GM23338 (cell line): ENCODE data around the gene OR2F1. TPM values are rescaled to one million over a fixed set of nuclear protein-coding genes. Genes with fewer than 3 reads are reported as not detected.

Experiments
- ATAC-seq: fragments of 200-7000 bp; cut with Tn5 transposase; 3 replicates; pipeline ENCODE4 v1.9.1; 2020
- DNase-seq: peaks from one replicate; pipeline ENCODE4 v3.0.0-alpha.2; 2015; ENCODE audit warnings: low spot score
- H2AFZ ChIP-seq: fragments of 200-600 bp; sonication (generic); 2 replicates; pipeline ENCODE4 v1.8.0; 2016; ENCODE audit warnings: antibody characterized with exemption, mild to moderate bottlenecking, moderate library complexity
- H3F3A ChIP-seq: fragments of 200-600 bp; sonication (generic); replicated peaks from 2 replicates; pipeline ENCODE4 v1.8.0; 2017; ENCODE audit warnings: antibody characterized with exemption, mixed run types, low read depth
- H3K27ac ChIP-seq: fragments of 200-600 bp; sonication (generic); 2 replicates; pipeline ENCODE4 v1.6.1; 2016; ENCODE audit warnings: low read depth
- H3K27me3 ChIP-seq: fragments of 200-600 bp; sonication (generic); 2 replicates; pipeline ENCODE4 v1.8.0; 2016; ENCODE audit warnings: mild to moderate bottlenecking, mixed run types, moderate library complexity; ENCODE audit not compliant: insufficient read depth
- H3K36me3 ChIP-seq: fragments of 200-600 bp; sonication (generic); 2 replicates; pipeline ENCODE4 v1.8.0; 2016; ENCODE audit warnings: mild to moderate bottlenecking; ENCODE audit not compliant: insufficient read depth
- H3K4me1 ChIP-seq: fragments of 200-600 bp; sonication (generic); 2 replicates; pipeline ENCODE4 v1.8.0; 2016; ENCODE audit warnings: mild to moderate bottlenecking, moderate library complexity; ENCODE audit not compliant: insufficient read depth
- H3K4me2 ChIP-seq: fragments of 200-600 bp; sonication (generic); 2 replicates; pipeline ENCODE4 v1.7.1; 2017; ENCODE audit warnings: mixed run types
- H3K4me3 ChIP-seq: fragments of 200-600 bp; sonication (generic); 2 replicates; pipeline ENCODE4 v1.6.1; 2016; ENCODE audit warnings: mixed run types
- H3K79me2 ChIP-seq: fragments of 200-600 bp; sonication (generic); replicated peaks from 2 replicates; pipeline ENCODE4 v1.8.0; 2017; ENCODE audit warnings: mild to moderate bottlenecking; ENCODE audit not compliant: insufficient read depth
- H3K9me2 ChIP-seq: fragments of 200-600 bp; sonication (generic); 2 replicates; pipeline ENCODE4 v1.8.0; 2017; ENCODE audit not compliant: insufficient read depth
- H4K20me1 ChIP-seq: fragments of 200-600 bp; sonication (generic); replicated peaks from 2 replicates; pipeline ENCODE4 v1.8.0; 2017; ENCODE audit warnings: mild to moderate bottlenecking; ENCODE audit not compliant: insufficient read depth
- H3K27ac Mint-ChIP-seq: 2 replicates; pipeline ENCODE4 v1.8.0; 2020; ENCODE audit warnings: inconsistent platforms, mild to moderate bottlenecking, moderate library complexity, mixed read lengths
- H3K27me3 Mint-ChIP-seq: 3 replicates; pipeline ENCODE4 v1.8.0; 2022; ENCODE audit warnings: low read depth, mild to moderate bottlenecking, moderate library complexity, mixed read lengths, inconsistent platforms; ENCODE audit not compliant: insufficient read depth, poor library complexity
- H3K36me3 Mint-ChIP-seq: 3 replicates; pipeline ENCODE4 v1.8.0; 2021; ENCODE audit warnings: low read depth, mild to moderate bottlenecking, inconsistent platforms, moderate library complexity, mixed read lengths
- H3K4me1 Mint-ChIP-seq: 3 replicates; pipeline ENCODE4 v1.8.0; 2020; ENCODE audit warnings: mild to moderate bottlenecking, inconsistent platforms, mixed read lengths
- H3K4me3 Mint-ChIP-seq: 3 replicates; pipeline ENCODE4 v1.8.0; 2021; ENCODE audit warnings: moderate library complexity, mild to moderate bottlenecking, inconsistent platforms, mixed read lengths
- H3K9me3 Mint-ChIP-seq: 3 replicates; pipeline ENCODE4 v1.8.0; 2020; ENCODE audit warnings: moderate library complexity, mild to moderate bottlenecking, inconsistent platforms, mixed read lengths
- CREB1 ChIP-seq: fragments of 250-450 bp; sonication (Bioruptor Pico); IDR thresholded peaks from 2 replicates; pipeline ENCODE4 v1.5.0; 2020; ENCODE audit warnings: low read depth, mild to moderate bottlenecking, moderate library complexity
- CTCF ChIP-seq, 2 experiments: fragments of 200-600 bp in 1 of 2; sonication (generic) in 1 of 2; conservative IDR thresholded peaks; 2 replicates each; pipeline versions ENCODE4 v1.5.1 to v1.6.1; 2016 to 2017; ENCODE audit warnings: antibody characterized with exemption in 2 of 2, low read depth in 2 of 2, mild to moderate bottlenecking in 2 of 2, moderate library complexity in 1 of 2
- ETS1 ChIP-seq: IDR thresholded peaks from 2 replicates; pipeline ENCODE4 v1.6.1; 2016; ENCODE audit warnings: antibody characterized with exemption
- EZH2 ChIP-seq: fragments of 200-600 bp; sonication (generic); IDR thresholded peaks from one replicate; pipeline ENCODE4 v1.8.0; 2017; ENCODE audit warnings: antibody characterized with exemption, mild to moderate bottlenecking, low read depth; ENCODE audit not compliant: unreplicated experiment
- EZH2phosphoT487 ChIP-seq: fragments of 200-600 bp; sonication (generic); IDR thresholded peaks from one replicate; pipeline ENCODE4 v1.8.1; 2018; ENCODE audit warnings: antibody characterized with exemption; ENCODE audit not compliant: unreplicated experiment
- JUNB ChIP-seq: IDR thresholded peaks from one replicate; pipeline ENCODE4 v1.6.1; 2016; ENCODE audit warnings: antibody characterized with exemption; ENCODE audit not compliant: unreplicated experiment
- NANOG ChIP-seq: IDR thresholded peaks from 2 replicates; pipeline ENCODE4 v1.6.1; 2016; ENCODE audit warnings: antibody characterized with exemption, borderline replicate concordance
- POLR2AphosphoS5 ChIP-seq: IDR thresholded peaks from 2 replicates; pipeline ENCODE4 v1.6.1; 2016; ENCODE audit warnings: antibody characterized with exemption, low read depth
- REST ChIP-seq: IDR thresholded peaks from one replicate; pipeline ENCODE4 v1.6.1; 2018; ENCODE audit warnings: antibody characterized with exemption; ENCODE audit not compliant: unreplicated experiment
- STAT1 ChIP-seq: IDR thresholded peaks from one replicate; pipeline ENCODE4 v1.6.1; 2016; ENCODE audit warnings: antibody characterized with exemption; ENCODE audit not compliant: unreplicated experiment
- ZNF114 ChIP-seq: fragments of 250-450 bp; sonication (Bioruptor Pico); IDR thresholded peaks from 2 replicates; pipeline ENCODE4 v1.5.0; 2020; ENCODE audit warnings: mild to moderate bottlenecking, moderate library complexity
- ZNF331 ChIP-seq: fragments of 250-450 bp; sonication (Bioruptor Pico); IDR thresholded peaks from 2 replicates; pipeline ENCODE4 v1.5.0; 2020; ENCODE audit warnings: low read depth, mild to moderate bottlenecking, moderate library complexity
- polyA plus RNA-seq: library from polyadenylated mRNA; unstranded; fragments of >200 nt; fragmentation: Nextera tagmentation; extraction: Ambion mirVana; gene quantifications from 2 replicates; pipeline ENCODE4 v1.2.1, GENCODE V29; 2016
- total RNA-seq: library from RNA; depleted of rRNA; stranded (reverse); fragments of >200 nt; shearing (Covaris generic); gene quantifications from 2 replicates; pipeline ENCODE4 v1.2.3, GENCODE V29; 2014

OR2F1 gene
- total and polyA plus RNA-seq, 2 experiments from 2014 or later, result not detected

GRCh38 chr7:143975617-143976016, 21.0 kb downstream of the OR2F1 start:
- no peak overlapping the region for H3K27ac ChIP-seq
- peaks cover 6% of the 10 kb centered on the region; the same call in 2 of the 3 replicates for H3K9me3 Mint-ChIP-seq
- no peaks in the 10 kb centered on the region for H3K27me3 ChIP-seq
- H3K4me1 ChIP-seq, result no peaks in the 10 kb centered on the region
- peak; percentile 73 for DNase-seq
- no peak overlapping the region for H3K27ac Mint-ChIP-seq
- no peaks in the 10 kb centered on the region for H3K36me3 ChIP-seq
- peaks cover 4% of the 10 kb centered on the region for H3K9me2 ChIP-seq
- H4K20me1 ChIP-seq, result no peaks in the 10 kb centered on the region
- ATAC-seq, result peak; percentile 79
- H3F3A ChIP-seq, result no peaks in the 10 kb centered on the region
- H3K4me3 Mint-ChIP-seq, result no peak overlapping the region
- H3K4me3 ChIP-seq, result no peak overlapping the region
- no peaks in the 10 kb centered on the region for H3K27me3 Mint-ChIP-seq
- H3K36me3 Mint-ChIP-seq, result no peaks in the 10 kb centered on the region
- no peaks in the 10 kb centered on the region for H3K4me1 Mint-ChIP-seq
- no peaks in the 10 kb centered on the region for H3K79me2 ChIP-seq
- TF ChIP-seq NANOG, result no peak
- TF ChIP-seq STAT1, result no peak
- no peak for TF ChIP-seq ZNF114
- no peak for TF ChIP-seq POLR2AphosphoS5
- TF ChIP-seq CTCF (conservative IDR thresholded peaks at IDR 0.05; ENCODE audit: low read depth in 2 of 2), result peak; percentile 44 to 57
- H2AFZ ChIP-seq, result no peak overlapping the region
- no peak overlapping the region for H3K4me2 ChIP-seq

GRCh38 chr7:143978585-143978984, 23.9 kb downstream of the OR2F1 start:
- ATAC-seq (no peak), DNase-seq (no peak)
- Mint-ChIP-seq H3K4me1 (no peaks in the 10 kb centered on the region), H3K27ac (no peak overlapping the region), H3K9me3 (no peaks in the 10 kb centered on the region), H3K4me3 (no peak overlapping the region), H3K27me3 (no peaks in the 10 kb centered on the region), H3K36me3 (no peaks in the 10 kb centered on the region)
- Histone ChIP-seq H3K27ac (no peak overlapping the region), H3K27me3 (no peaks in the 10 kb centered on the region), H3K79me2 (no peaks in the 10 kb centered on the region), H3K9me2 (peaks cover 19% of the 10 kb centered on the region), H4K20me1 (no peaks in the 10 kb centered on the region), H3F3A (no peaks in the 10 kb centered on the region), H3K4me3 (no peak overlapping the region), H3K4me2 (no peak overlapping the region), H2AFZ (no peak overlapping the region), H3K4me1 (no peaks in the 10 kb centered on the region), H3K36me3 (no peaks in the 10 kb centered on the region)
- no peak for TF ChIP-seq ZNF114
- TF ChIP-seq EZH2phosphoT487, result no peak
- TF ChIP-seq REST, result no peak
- TF ChIP-seq CREB1 (CRISPR knock-in tag), result no peak
- no peak for TF ChIP-seq CTCF (conservative IDR thresholded peaks at IDR 0.05; ENCODE audit: low read depth in 2 of 2)
- no peak for TF ChIP-seq EZH2
- no peak for TF ChIP-seq STAT1
- no peak for TF ChIP-seq POLR2AphosphoS5
- no peak for TF ChIP-seq JUNB
- no peak for TF ChIP-seq ZNF331 (CRISPR knock-in tag)
- no peak for TF ChIP-seq ETS1
